Ovary (tissue), 3 donors: ENCODE data around the gene ZNF583.

Experiments
- CTCF ChIP-seq, 3 donors: fragments of 450-650 bp in 2 of 3; fragments of 200-600 bp in 1 of 3; IDR thresholded peaks; one replicate each; pipeline versions ENCODE4 v1.5.1 to v1.8.0; 2016 to 2022; ENCODE audit warnings: antibody characterized with exemption in 3 of 3, mild to moderate bottlenecking in 1 of 3
- EP300 ChIP-seq: sonication (generic); formaldehyde crosslinking; IDR thresholded peaks from one replicate; pipeline ENCODE4 v1.6.1; 2017; ENCODE audit warnings: antibody characterized with exemption
- POLR2A ChIP-seq: fragments of 450-650 bp; IDR thresholded peaks from one replicate; pipeline ENCODE4 v1.6.1; 2017; ENCODE audit warnings: antibody characterized with exemption, mild to moderate bottlenecking, moderate library complexity
- donor health status: DM: no; HTN: no; CAD: no.

- TF ChIP-seq CTCF (IDR thresholded peaks at IDR 0.05) (no peak), POLR2A (no peak), EP300 (no peak)
These were observed 5.3 kb upstream of the ZNF583 start for GRCh38 chr19:56398809-56399208.
